HK-2 (cell line): ENCODE data around the gene SERPINA5.

ENCODE experiments used
- DNase-seq: peaks from one replicate; pipeline ENCODE4 v3.0.0-alpha.2; 2018; ENCODE audit not compliant: unreplicated experiment

SERPINA5 gene

GRCh38 chr14:94548999-94549985 lies 31.9 kb upstream of the SERPINA5 start:
- peak; percentile 65 for DNase-seq

- DNase-seq, result no peak
Observed at GRCh38 chr14:94550041-94550440, 31.2 kb upstream of the SERPINA5 start.

DNA sequence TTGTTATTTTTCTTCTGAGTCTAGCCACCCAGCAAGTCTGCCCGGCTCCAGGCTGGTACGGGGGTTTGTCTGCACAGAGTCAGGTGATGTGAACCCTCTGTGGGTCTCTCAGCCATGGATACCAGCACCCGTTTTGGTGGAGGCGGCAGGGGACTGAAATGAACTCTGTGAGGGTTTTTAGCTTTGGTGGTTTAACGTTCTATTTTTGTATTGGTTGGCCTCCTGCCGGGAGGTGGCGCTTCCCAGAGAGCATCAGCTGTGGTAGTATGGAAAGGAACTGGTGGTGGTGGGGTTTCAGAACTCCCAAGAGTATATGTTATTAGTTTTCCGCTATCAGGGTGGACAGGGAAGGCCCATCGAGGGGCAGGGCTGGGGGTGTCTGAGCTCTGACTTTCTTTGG lies 25.2 kb upstream of the SERPINA5 start:
- DNase-seq, result no peak

GRCh38 chr14:94557327-94557726 lies 23.9 kb upstream of the SERPINA5 start:
- DNase-seq, result no peak

- no peak for DNase-seq
Observed at GRCh38 chr14:94558842-94559241, 22.4 kb upstream of the SERPINA5 start.

DNA sequence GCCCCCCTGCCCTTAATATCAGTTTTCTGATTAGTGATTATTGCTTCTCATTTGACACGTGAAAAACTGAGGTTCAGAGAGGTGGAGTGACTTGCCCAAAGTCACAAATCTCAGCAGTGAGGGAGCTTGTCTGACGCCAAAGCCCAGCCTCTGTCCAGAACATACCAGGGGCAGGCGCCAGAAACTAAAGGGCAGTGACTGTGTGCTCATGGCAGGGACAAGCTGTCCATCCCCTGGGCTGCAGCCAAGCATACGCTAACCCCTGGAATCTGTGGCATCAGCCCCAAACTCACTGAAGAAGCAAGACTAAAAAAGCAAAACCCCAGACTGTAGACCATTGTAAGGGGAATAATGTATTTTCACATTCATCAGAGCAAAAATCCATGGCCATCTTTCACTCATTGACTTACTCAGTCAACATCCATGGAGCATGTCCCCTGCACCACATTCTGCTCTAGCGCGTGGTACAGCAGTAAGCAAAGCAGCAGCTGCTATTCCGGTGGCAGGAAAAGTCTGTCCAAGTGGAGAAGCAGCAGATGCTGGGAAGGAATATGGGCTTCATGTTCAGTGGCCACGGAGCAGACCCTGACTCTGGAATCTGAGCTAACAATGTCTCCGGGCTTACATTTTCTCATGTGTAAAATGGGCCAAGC lies 21.5 kb upstream of the SERPINA5 start:
- DNase-seq, result no peak

DNA sequence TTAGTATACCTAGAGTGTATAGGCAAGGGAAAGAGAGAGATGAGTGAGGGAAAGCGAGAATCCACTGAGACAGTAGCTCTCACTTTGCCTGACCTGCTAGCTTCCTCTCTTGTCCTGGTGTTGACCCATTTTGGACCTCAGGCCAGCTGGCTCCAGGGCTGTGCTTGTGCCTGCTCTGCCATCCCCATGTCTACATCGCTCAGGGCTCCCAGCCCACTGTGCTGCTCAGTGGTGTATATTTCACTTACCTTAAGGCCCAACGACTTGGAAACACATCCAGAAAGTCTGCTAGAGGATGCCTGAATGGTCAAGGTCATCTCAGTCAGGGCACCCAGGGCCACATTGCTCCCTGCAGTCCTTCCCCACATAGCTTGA lies 20.9 kb upstream of the SERPINA5 start:
- DNase-seq, result no peak

- DNase-seq, result no peak
Observed at GRCh38 chr14:94560751-94561655, 20.2 kb upstream of the SERPINA5 start, which contains the start of gene SERPINA4. TSS of gene SERPINA4 (plus strand) at chr14:94561442. CDS start at chr14:94563483, 2,041 bp downstream.

GRCh38 chr14:94561656-94562010 lies 19.6 kb upstream of the SERPINA5 start:
- DNase-seq, result no peak

- no peak for DNase-seq
Observed at GRCh38 chr14:94562022-94562421, 19.2 kb upstream of the SERPINA5 start.

- no peak for DNase-seq
Observed at GRCh38 chr14:94562941-94563883, 18.0 kb upstream of the SERPINA5 start.

- DNase-seq, result no peak
Observed at GRCh38 chr14:94564381-94564780, 16.8 kb upstream of the SERPINA5 start.

DNA sequence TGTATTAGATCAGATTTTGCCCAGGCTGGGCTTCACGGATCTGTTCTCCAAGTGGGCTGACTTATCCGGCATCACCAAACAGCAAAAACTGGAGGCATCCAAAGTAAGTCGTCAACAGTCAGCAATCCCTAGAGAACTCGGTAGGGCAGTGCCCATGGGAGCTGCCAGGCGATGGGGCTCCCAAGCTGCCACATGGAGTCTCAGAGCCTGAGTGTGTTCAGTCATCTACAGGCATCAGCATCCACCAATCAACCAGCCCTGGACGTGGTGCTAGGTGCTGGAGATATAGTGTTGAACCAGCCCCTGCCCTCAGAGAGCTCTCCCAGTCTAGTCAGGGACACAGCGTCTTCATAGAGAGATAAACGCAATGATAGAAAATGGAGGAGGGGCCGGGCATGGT lies 13.0 kb upstream of the SERPINA5 start:
- no peak for DNase-seq

DNA sequence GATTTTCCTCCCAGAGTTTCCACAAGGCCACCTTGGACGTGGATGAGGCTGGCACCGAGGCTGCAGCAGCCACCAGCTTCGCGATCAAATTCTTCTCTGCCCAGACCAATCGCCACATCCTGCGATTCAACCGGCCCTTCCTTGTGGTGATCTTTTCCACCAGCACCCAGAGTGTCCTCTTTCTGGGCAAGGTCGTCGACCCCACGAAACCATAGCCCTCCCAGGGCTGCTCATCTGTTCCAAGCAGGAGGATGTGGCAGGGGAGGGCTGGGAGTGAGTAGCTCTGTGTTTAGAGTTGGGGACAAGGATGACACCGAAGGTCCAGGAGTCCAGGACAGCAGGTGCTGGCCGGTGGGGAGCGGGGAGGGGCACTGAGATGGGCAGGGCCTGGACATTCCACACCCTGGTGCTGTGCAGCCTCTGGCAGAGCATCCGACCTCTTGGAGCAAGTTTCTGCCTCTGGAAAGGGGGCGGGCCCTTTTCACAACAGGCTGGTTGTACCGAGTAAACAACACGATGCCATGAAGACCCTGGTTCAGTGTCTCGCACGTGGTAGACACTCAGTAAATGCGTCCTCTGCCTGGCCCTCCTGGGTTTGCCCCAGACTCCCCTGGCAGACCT lies 11.7 kb upstream of the SERPINA5 start:
- DNase-seq, result no peak

- no peak for DNase-seq
Observed at GRCh38 chr14:94570002-94570400, 11.2 kb upstream of the SERPINA5 start.

DNA sequence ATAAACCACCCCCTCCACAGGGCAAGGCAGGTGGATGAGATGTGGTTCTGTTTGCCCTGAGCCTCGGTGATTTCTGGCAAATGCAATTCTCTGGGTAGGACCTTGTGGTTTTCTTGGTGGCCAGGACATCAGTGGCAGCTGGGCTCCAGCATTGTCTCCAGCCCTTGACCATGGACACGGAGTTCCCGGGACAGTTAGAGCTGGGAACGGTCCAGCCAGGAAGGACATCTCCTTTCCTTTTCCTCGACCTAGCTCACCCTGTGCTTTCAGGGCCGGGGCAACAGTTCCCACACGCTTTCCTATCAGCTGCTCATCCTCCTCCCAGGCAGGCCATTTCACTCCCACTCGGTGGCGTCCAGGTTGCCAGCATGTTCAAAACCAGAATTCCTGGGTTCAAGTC lies 10.8 kb upstream of the SERPINA5 start:
- DNase-seq, result no peak

- no peak for DNase-seq
Observed at GRCh38 chr14:94571395-94571794, 9.8 kb upstream of the SERPINA5 start.

DNA sequence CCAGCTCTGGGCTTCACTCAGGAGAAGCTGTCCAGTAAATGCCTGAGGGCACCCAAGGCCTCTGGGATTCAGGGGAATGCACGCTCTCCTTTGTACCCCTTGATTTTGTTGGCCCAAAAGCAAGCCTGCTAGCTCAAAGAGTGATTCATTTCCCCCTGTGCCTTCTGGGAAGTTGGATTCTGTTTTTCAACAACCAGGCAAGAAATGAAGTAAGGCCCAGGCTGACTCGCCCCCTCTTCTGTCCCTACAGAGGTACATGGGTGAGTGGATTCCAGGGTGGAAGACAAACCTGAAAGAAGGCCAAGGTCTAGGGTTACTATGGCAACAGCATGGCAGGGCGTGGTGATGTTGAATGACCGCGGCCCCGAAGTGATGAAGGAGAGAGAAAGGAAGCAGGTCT lies 9.3 kb upstream of the SERPINA5 start:
- DNase-seq, result no peak

GRCh38 chr14:94572637-94573303 lies 8.5 kb upstream of the SERPINA5 start:
- DNase-seq, result no peak
